ENCODE data around the gene CENPT.
A peak's percentile ranks its signal among the peaks of the same experiment; 100 is the strongest.

The CENPT gene

DNA sequence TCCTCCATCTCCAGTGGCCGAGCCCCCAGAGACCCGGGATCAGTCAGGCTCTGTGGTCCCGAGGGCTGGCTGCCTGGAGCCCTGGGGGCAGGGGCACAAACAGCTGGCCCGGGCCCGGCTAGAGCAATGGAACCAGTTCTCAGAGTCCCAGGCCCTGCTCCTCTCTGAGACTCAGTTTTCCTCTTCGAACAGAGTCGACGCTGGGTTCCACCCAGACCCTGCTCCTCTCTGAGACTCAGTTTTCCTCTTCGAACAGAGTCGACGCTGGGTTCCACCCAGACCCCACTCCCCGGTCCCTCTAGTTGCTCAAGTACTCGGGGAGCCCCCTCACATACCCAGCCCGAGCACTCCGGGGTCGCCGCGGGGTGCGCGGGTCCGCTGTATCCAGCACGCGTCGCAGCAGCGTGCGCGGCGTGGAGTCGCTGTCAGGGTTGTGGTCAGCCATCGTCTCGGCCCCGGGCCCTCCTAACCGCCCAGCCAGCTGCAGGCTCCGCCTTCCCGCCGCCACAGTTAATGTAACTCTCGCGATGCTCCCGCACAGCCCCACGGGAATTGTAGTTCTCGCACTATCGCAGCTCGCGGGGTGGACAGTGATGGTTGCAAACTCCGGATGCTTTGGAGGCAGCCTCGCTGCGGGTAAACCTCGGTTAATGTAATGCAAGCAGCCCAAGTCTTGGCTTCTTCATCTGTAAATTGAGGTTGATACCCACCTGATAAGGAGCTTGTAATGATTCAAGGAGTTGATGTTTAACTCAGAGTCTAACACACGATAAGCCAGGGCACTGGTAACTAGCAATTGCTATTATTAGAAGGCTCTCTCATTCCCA is 13.9 kb downstream of the CENPT start:
- TF ChIP-seq, protein P1, sequence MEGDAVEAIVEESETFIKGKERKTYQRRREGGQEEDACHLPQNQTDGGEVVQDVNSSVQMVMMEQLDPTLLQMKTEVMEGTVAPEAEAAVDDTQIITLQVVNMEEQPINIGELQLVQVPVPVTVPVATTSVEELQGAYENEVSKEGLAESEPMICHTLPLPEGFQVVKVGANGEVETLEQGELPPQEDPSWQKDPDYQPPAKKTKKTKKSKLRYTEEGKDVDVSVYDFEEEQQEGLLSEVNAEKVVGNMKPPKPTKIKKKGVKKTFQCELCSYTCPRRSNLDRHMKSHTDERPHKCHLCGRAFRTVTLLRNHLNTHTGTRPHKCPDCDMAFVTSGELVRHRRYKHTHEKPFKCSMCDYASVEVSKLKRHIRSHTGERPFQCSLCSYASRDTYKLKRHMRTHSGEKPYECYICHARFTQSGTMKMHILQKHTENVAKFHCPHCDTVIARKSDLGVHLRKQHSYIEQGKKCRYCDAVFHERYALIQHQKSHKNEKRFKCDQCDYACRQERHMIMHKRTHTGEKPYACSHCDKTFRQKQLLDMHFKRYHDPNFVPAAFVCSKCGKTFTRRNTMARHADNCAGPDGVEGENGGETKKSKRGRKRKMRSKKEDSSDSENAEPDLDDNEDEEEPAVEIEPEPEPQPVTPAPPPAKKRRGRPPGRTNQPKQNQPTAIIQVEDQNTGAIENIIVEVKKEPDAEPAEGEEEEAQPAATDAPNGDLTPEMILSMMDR (conservative IDR thresholded peaks at IDR 0.05; ENCODE audit: low read depth, low read length): no peak
- DNase-seq (ENCODE audit: low read depth): peak; percentile 90
- H3K4me3 ChIP-seq (ENCODE audit: low read depth, low read length): peak overlapping the region; percentile 88

DNA sequence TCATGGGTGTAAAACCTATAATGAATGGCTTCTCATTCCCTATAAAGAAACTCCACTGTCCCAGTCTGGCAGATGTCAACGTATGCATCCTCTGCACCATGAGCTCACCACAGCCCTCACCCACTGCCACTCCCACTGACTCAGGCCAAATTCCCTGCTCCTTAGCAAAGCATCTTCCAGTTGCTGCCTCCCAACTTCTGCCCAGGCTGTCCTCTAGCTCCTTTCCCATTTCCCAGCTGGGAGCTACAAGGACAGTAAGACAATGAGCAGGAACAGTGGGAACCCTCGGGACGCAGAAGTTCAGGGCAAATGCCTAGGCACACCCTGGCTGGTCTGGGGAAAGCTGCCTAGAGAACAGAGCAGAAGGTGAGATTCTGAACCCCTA is 14.5 kb downstream of the CENPT start:
- DNase-seq (ENCODE audit: low read depth): peak; percentile 48
- H3K4me3 ChIP-seq (ENCODE audit: low read depth, low read length): peak overlapping the region; percentile 88
- TF ChIP-seq, protein P1 (conservative IDR thresholded peaks at IDR 0.05; ENCODE audit: low read depth, low read length): no peak

DNA sequence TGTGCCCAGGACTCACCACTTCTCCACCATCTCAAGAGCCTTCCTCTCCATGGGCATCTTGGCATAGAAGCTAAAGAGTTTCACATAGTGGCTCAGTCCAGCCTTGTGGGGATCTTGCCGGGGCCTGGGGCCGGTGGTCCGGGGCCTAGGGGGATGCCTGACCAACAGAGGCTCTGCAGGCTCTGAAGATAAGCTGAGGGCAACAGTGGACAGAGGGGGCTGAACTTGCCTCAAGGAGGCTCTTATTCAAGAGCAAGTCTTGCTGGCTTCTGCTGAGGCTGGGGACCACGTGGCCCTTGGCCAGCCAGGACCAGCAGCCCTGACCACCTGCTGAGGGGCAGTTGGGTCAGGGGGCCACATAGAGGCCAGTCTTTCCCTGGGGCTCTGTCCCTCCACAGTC is 18.8 kb downstream of the CENPT start:
- DNase-seq (ENCODE audit: low read depth): no peak
- TF ChIP-seq, protein P1 (conservative IDR thresholded peaks at IDR 0.05; ENCODE audit: low read depth, low read length): no peak
- H3K4me3 ChIP-seq (ENCODE audit: low read depth, low read length): no peak overlapping the region

DNA sequence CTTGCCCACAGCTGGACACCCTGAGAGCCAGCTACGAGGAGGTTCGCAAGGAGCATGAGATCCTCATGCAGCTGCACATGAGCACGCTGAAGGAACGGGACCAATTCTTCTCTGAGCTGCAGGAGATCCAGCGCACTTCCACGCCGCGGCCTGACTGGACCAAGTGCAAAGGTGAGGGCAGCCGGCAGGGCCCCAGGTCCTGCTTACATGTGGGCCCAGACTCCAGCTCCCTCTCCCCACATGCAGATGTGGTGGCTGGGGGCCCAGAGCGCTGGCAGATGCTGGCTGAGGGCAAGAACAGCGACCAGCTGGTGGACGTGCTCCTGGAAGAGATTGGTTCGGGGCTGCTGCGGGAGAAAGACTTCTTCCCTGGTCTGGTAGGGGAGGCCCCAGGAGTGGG is 21.6 kb downstream of the CENPT start:
- TF ChIP-seq, protein P1 (conservative IDR thresholded peaks at IDR 0.05; ENCODE audit: low read depth, low read length): no peak
- DNase-seq (ENCODE audit: low read depth): no peak
- no peak overlapping the region for H3K4me3 ChIP-seq (ENCODE audit: low read depth, low read length)

DNA sequence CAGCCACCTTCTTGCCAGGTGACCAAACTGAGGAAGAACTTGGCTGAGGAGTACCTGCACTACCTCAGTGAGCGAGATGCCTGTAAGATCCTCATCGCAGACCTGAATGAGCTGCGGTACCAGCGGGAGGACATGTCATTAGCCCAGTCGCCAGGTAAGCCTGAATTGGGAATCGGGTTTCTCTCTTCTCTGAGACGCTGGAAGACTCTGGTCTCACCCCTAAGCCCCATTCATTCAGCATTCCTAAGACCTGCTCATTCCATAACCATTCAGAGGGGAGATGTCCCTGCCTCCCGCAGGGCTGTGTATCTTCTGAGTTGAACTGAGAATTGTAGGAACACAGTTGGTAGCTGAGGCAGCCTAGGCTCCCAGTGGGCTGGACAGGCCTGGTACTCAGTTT is 22.4 kb downstream of the CENPT start:
- TF ChIP-seq, protein P1 (conservative IDR thresholded peaks at IDR 0.05; ENCODE audit: low read depth, low read length): no peak
- DNase-seq (ENCODE audit: low read depth): no peak
- no peak overlapping the region for H3K4me3 ChIP-seq (ENCODE audit: low read depth, low read length)

DNA sequence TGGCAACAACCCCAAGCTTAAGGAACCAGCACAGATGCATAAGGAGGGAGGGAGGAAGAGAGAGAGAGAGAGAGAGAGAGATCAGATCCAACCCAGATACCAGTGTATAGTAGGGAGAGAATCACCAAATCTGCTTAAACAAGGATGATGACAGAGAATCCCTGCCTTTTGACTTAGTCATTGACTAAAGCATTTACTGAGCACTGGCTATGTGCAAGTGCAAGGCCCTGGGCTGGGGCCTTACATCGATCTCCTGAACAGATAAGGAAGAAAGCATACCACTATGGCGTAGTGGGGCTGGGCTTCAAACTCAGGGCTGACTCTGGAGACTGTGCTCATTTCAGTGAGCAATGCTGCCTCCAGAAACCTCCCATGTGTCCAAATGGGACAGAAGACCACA is 25.0 kb downstream of the CENPT start:
- TF ChIP-seq, protein P1 (conservative IDR thresholded peaks at IDR 0.05; ENCODE audit: low read depth, low read length): no peak
- peak; percentile 34 for DNase-seq (ENCODE audit: low read depth)
- no peak overlapping the region for H3K4me3 ChIP-seq (ENCODE audit: low read depth, low read length)
